Chondrocyte (in vitro differentiated cells): Measurements from ENCODE around the gene KLHL33. TPM values are rescaled to one million over a fixed set of nuclear protein-coding genes. Genes with fewer than 3 reads are reported as not detected.

Source experiments
- DNase-seq: peaks from one replicate; pipeline ENCODE4 v3.0.0; 2021; ENCODE audit warnings: mixed read lengths, low spot score
- H3K27ac Mint-ChIP-seq: one replicate; pipeline ENCODE4 v1.8.0; 2021; ENCODE audit warnings: mild to moderate bottlenecking, moderate library complexity, mixed read lengths; ENCODE audit not compliant: unreplicated experiment
- H3K27me3 Mint-ChIP-seq: 2 replicates; pipeline ENCODE4 v1.8.0; 2021; ENCODE audit warnings: low read depth, mixed read lengths
- H3K36me3 Mint-ChIP-seq: 2 replicates; pipeline ENCODE4 v1.8.0; 2021; ENCODE audit warnings: low read depth, mixed read lengths
- H3K4me1 Mint-ChIP-seq: 2 replicates; pipeline ENCODE4 v1.8.0; 2021; ENCODE audit warnings: low read depth, mild to moderate bottlenecking, mixed read lengths
- H3K4me3 Mint-ChIP-seq: one replicate; pipeline ENCODE4 v1.8.0; 2021; ENCODE audit warnings: mild to moderate bottlenecking, moderate library complexity, mixed read lengths; ENCODE audit not compliant: unreplicated experiment
- H3K9me3 Mint-ChIP-seq: 2 replicates; pipeline ENCODE4 v1.8.0; 2021; ENCODE audit warnings: low read depth, mixed read lengths
- total RNA-seq: library from RNA; stranded (reverse); gene quantifications from 3 replicates; pipeline ENCODE4 v1.2.1, GENCODE V29; 2021
- TF ChIP-seq, protein P1 (sequence below): fragments of 200-600 bp; sonication (generic); IDR thresholded peaks from 2 replicates; pipeline ENCODE4 v1.5.0; 2021; ENCODE audit warnings: antibody characterized with exemption, mild to moderate bottlenecking, moderate library complexity

The KLHL33 gene
- total RNA-seq, 1 donor from 2014 or later: not detected

- H3K4me3 Mint-ChIP-seq: no peak overlapping the region
- H3K27me3 Mint-ChIP-seq: no peaks in the 10 kb centered on the region
These were observed 55.3 kb downstream of the KLHL33 start for GRCh38 chr14:20380681-20381080.

GRCh38 chr14:20379743-20380142, 56.2 kb downstream of the KLHL33 start:
- DNase-seq: no peak
- peaks cover 57% of the 10 kb centered on the region for H3K36me3 Mint-ChIP-seq
- H3K27me3 Mint-ChIP-seq: no peaks in the 10 kb centered on the region
- H3K27ac Mint-ChIP-seq: no peak overlapping the region
- TF ChIP-seq, protein P1, sequence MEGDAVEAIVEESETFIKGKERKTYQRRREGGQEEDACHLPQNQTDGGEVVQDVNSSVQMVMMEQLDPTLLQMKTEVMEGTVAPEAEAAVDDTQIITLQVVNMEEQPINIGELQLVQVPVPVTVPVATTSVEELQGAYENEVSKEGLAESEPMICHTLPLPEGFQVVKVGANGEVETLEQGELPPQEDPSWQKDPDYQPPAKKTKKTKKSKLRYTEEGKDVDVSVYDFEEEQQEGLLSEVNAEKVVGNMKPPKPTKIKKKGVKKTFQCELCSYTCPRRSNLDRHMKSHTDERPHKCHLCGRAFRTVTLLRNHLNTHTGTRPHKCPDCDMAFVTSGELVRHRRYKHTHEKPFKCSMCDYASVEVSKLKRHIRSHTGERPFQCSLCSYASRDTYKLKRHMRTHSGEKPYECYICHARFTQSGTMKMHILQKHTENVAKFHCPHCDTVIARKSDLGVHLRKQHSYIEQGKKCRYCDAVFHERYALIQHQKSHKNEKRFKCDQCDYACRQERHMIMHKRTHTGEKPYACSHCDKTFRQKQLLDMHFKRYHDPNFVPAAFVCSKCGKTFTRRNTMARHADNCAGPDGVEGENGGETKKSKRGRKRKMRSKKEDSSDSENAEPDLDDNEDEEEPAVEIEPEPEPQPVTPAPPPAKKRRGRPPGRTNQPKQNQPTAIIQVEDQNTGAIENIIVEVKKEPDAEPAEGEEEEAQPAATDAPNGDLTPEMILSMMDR: no peak
- no peak overlapping the region for H3K4me3 Mint-ChIP-seq
- no peaks in the 10 kb centered on the region for H3K4me1 Mint-ChIP-seq
- H3K9me3 Mint-ChIP-seq: no peaks in the 10 kb centered on the region

More at GRCh38 chr14:20380681-20381080, 55.3 kb downstream of the KLHL33 start:
- peaks cover 56% of the 10 kb centered on the region for H3K36me3 Mint-ChIP-seq
- no peak for DNase-seq
- H3K27ac Mint-ChIP-seq: no peak overlapping the region
- TF ChIP-seq, protein P1: no peak
- H3K9me3 Mint-ChIP-seq: no peaks in the 10 kb centered on the region
- no peaks in the 10 kb centered on the region for H3K4me1 Mint-ChIP-seq

GRCh38 chr14:20377171-20377570, 58.8 kb downstream of the KLHL33 start:
- TF ChIP-seq, protein P1: no peak
- DNase-seq: no peak
- no peak overlapping the region for H3K27ac Mint-ChIP-seq
- no peaks in the 10 kb centered on the region for H3K4me1 Mint-ChIP-seq
- no peaks in the 10 kb centered on the region for H3K27me3 Mint-ChIP-seq
- no peak overlapping the region for H3K4me3 Mint-ChIP-seq
- H3K9me3 Mint-ChIP-seq: no peaks in the 10 kb centered on the region
- H3K36me3 Mint-ChIP-seq: peaks cover 61% of the 10 kb centered on the region

DNA sequence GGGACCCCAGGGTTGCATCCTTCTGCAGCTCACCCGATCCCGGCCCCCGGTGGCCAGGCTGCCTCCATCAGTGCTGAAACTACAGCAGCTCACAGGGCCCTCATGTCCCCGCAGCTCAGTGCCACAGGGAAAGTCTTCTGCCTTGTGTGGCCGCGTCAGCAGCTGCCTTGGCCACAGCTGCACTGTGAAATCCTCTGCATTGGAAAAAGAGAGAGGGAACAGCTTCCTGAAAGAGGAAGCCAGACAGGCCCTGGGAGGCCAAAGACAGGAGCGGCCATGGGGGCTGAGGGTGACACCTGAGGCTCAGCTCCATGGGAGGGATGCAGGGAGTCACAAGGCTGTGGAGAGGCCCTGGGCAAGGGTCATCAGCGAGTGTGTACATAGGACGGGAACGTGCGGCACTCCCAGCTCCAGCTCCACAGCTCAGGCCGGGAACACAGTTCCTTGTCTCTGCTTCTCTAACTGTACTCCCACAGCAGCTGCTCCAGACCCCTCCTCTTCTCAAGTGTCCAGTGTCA, 59.8 kb downstream of the KLHL33 start:
- no peak overlapping the region for H3K27ac Mint-ChIP-seq
- TF ChIP-seq, protein P1: no peak
- no peaks in the 10 kb centered on the region for H3K4me1 Mint-ChIP-seq
- no peaks in the 10 kb centered on the region for H3K9me3 Mint-ChIP-seq
- DNase-seq: no peak
- peaks cover 62% of the 10 kb centered on the region for H3K36me3 Mint-ChIP-seq
- H3K4me3 Mint-ChIP-seq: no peak overlapping the region
- no peaks in the 10 kb centered on the region for H3K27me3 Mint-ChIP-seq

Other genes starting within 250 kb of the KLHL33 start
- not detected in 3 replicates for gene OR11G2, start 245.3 kb downstream of the KLHL33 start, total RNA-seq
- gene OR11H6, start 212.5 kb downstream of the KLHL33 start, total RNA-seq: not detected in 3 replicates
- not detected in 3 replicates for gene OR11H7, start 207.2 kb downstream of the KLHL33 start, total RNA-seq
- gene OR11H4, start 196.9 kb downstream of the KLHL33 start, total RNA-seq: not detected in 3 replicates
- 16.3 to 29.5 TPM (median 17.3 TPM) in 3 replicates for gene TTC5, start 130.2 kb downstream of the KLHL33 start, total RNA-seq
- gene CCNB1IP1, start 102.9 kb downstream of the KLHL33 start, total RNA-seq: 32.6 to 41.2 TPM (median 34.7 TPM) in 3 replicates
- 16.2 to 27.3 TPM (median 19.4 TPM) in 3 replicates for gene PARP2, start 92.5 kb downstream of the KLHL33 start, total RNA-seq
- 19.2 to 32.7 TPM (median 22.8 TPM) in 3 replicates for gene TEP1, start 22.7 kb downstream of the KLHL33 start, total RNA-seq
- 26.0 to 41.4 TPM (median 28.6 TPM) in 3 replicates for gene OSGEP, start 18.6 kb upstream of the KLHL33 start, total RNA-seq
- gene APEX1, start 19.1 kb upstream of the KLHL33 start, total RNA-seq: 141 to 168 TPM (median 142 TPM) in 3 replicates
- 31.0 to 36.9 TPM (median 32.0 TPM) in 3 replicates for gene PIP4P1, start 25.3 kb upstream of the KLHL33 start, total RNA-seq
- gene PNP, start 33.2 kb upstream of the KLHL33 start, total RNA-seq: 25.0 to 34.8 TPM (median 26.7 TPM) in 3 replicates
- gene RNASE10, start 69.4 kb upstream of the KLHL33 start, total RNA-seq: 0.72 TPM in 1 of 3 replicates, not detected in the others
- gene RNASE9, start 124.9 kb upstream of the KLHL33 start, total RNA-seq: not detected in 3 replicates
- not detected in 3 replicates for gene RNASE11, start 151.8 kb upstream of the KLHL33 start, total RNA-seq
- gene RNASE12, start 155.2 kb upstream of the KLHL33 start, total RNA-seq: not detected in 3 replicates
- gene OR6S1, start 205.5 kb upstream of the KLHL33 start, total RNA-seq: not detected in 3 replicates
- gene RNASE4, start 248.4 kb upstream of the KLHL33 start, total RNA-seq: 23.6 to 32.1 TPM (median 28.5 TPM) in 3 replicates